Sigmoid colon (tissue), 3 donors: ENCODE data around the gene HNRNPAB.

ENCODE experiments used
- POLR2A ChIP-seq, 2 donors: fragments of 450-650 bp; IDR thresholded peaks; one replicate each; pipeline ENCODE4 v1.6.1; 2016; ENCODE audit warnings: antibody characterized with exemption in 2 of 2, mild to moderate bottlenecking in 2 of 2, moderate library complexity in 2 of 2
- TF ChIP-seq, protein P1 (sequence below), 4 experiments: fragments of 450-650 bp in 3 of 4; fragments of 200-600 bp in 1 of 4; IDR thresholded peaks; one replicate each; pipeline ENCODE4 v1.5.1; 2016 to 2019; ENCODE audit warnings: antibody characterized with exemption in 4 of 4, mild to moderate bottlenecking in 3 of 4, moderate library complexity in 2 of 4

DNA sequence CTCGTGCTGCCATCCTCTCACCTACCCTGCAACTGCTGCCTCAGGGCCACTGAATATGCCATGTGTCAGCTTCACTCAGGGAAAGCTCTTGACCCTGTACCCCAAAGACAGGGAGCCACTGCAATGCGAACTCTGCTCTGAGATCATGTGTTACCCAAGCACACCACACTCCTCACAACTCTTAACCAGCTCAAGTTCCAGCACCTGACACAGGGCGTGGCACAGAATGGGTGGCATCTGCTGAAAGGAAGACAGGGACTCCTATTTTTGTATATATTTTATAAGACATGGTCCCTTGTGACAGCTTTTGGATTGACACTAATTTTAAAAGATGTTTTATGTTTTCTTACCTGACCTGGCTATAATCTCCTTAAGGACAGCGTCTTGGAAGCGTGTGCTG, 17.5 kb downstream of the HNRNPAB start:
- TF ChIP-seq POLR2A (IDR thresholded peaks at IDR 0.05): no peak
- TF ChIP-seq, protein P1, sequence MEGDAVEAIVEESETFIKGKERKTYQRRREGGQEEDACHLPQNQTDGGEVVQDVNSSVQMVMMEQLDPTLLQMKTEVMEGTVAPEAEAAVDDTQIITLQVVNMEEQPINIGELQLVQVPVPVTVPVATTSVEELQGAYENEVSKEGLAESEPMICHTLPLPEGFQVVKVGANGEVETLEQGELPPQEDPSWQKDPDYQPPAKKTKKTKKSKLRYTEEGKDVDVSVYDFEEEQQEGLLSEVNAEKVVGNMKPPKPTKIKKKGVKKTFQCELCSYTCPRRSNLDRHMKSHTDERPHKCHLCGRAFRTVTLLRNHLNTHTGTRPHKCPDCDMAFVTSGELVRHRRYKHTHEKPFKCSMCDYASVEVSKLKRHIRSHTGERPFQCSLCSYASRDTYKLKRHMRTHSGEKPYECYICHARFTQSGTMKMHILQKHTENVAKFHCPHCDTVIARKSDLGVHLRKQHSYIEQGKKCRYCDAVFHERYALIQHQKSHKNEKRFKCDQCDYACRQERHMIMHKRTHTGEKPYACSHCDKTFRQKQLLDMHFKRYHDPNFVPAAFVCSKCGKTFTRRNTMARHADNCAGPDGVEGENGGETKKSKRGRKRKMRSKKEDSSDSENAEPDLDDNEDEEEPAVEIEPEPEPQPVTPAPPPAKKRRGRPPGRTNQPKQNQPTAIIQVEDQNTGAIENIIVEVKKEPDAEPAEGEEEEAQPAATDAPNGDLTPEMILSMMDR (IDR thresholded peaks at IDR 0.05): no peak
